ENCODE data around the gene RPS18. TPM values are rescaled to one million over a fixed set of nuclear protein-coding genes. Genes with fewer than 3 reads are reported as not detected.
"Not testable (repeated sequence)": the region's sequence is repeated elsewhere in the genome, so short reads cannot be mapped to it uniquely, and the experiment has no call there.

RPS18 gene
- 3,043 and 3,480 TPM in 2 replicates for total RNA-seq (ENCODE audit: low replicate concordance)
- long read RNA-seq, transcript RPS18-236 (5 exons, 996 nt): minor isoform, 17 of 1,325 reads
- long read RNA-seq, transcript RPS18-230 (6 exons, 613 nt): major isoform, 1,285 of 1,325 reads
- long read RNA-seq, partial matches to known transcripts: 9 of 1,325 reads
- long read RNA-seq, other reads (novel, unspliced or antisense): 11 of 1,325 reads

DNA sequence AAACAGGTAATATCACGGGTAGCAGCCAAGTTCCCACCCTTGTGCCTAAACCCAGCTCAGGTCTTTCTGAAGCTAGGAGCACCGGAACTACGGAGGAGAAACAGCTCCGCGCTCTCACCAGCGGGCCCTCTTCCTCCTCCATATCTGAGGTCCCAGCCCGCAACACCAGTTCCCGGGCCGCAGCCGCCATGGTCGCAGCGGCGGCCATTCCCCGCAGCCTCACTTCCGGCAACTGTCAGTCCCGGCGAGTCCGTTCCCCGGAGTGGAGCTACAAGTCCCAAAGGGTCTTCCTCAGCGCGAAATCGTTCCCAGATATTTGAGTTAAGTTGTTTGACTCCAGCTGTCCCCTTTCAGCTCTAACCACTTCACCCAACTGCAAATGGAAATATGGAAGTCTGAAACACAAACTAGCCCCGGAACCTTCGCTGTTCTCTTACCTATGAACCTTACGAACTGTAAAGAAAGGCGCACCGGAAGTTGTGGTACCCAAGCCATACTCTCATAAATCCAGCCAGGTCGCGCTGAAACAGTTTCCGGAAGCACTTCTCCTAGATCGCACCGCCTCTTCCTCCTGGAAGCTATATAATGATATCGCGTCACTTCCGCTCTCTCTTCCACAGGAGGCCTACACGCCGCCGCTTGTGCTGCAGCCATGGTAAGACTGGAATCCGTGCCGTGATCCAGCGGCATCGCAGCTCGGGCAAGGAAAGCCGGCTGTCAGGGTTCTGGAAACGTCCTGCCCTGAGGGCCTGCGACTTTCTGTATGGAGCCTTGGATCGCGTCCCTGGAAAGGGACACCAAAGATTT, at the start of gene RPS18, which contains the start of gene VPS52:
Gene RPS18, plus strand, starts transcription at position 608 of the 807 bp plus-strand sequence. Its CDS starts 45 bp downstream, at position 653.
Gene VPS52, minus strand, starts transcription at position 409 of the 807 bp plus-strand sequence. Its CDS starts 201 bp downstream, at position 208.
- Mint-ChIP-seq H3K27ac (peak within 1 kb of the TSS; percentile 100), H3K4me3 (peak within 1 kb of the TSS; percentile 98), H3K27me3 (no peaks in the 10 kb centered on the region), H3K36me3 (peaks cover 39% of the 10 kb centered on the region), H3K4me1 (ENCODE audit: unreplicated experiment) (peaks cover 45% of the 10 kb centered on the region), H3K9me3 (no peaks in the 10 kb centered on the region)
- TF ChIP-seq, protein P1, sequence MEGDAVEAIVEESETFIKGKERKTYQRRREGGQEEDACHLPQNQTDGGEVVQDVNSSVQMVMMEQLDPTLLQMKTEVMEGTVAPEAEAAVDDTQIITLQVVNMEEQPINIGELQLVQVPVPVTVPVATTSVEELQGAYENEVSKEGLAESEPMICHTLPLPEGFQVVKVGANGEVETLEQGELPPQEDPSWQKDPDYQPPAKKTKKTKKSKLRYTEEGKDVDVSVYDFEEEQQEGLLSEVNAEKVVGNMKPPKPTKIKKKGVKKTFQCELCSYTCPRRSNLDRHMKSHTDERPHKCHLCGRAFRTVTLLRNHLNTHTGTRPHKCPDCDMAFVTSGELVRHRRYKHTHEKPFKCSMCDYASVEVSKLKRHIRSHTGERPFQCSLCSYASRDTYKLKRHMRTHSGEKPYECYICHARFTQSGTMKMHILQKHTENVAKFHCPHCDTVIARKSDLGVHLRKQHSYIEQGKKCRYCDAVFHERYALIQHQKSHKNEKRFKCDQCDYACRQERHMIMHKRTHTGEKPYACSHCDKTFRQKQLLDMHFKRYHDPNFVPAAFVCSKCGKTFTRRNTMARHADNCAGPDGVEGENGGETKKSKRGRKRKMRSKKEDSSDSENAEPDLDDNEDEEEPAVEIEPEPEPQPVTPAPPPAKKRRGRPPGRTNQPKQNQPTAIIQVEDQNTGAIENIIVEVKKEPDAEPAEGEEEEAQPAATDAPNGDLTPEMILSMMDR (conservative IDR thresholded peaks at IDR 0.05): no peak
- peak; percentile 87 for DNase-seq (ENCODE audit: extremely low spot score, unreplicated experiment)

DNA sequence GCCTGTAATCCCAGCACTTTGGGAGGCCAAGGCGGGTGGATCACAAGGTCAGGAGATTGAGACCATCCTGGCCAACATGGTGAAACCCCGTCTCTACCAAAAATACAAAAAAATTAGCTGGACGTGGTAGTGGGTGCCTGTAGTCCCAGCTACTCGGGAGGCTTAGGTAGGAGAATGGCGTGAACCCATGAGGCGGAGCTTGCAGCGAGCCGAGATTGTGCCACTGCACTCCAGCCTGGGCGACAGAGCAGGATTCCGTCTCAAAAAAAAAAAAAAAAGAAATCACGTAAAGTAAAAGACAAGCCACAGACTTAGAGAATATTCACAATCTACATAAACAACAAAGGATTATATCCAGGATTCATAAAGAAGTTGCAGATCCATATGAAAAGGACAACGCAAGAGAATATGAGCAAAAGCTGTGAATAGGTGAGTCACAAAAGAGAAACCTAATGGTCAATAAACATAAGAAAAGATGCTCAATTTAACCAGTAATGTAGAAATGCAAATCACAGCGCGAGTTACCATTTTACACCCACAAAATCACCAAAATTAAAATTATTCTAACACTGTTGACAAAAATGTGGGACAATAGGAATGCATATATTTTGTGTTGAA, 45.3 kb upstream of the RPS18 start:
- H3K4me1 Mint-ChIP-seq (ENCODE audit: unreplicated experiment); H3K4me3 Mint-ChIP-seq; H3K27ac Mint-ChIP-seq; H3K36me3 Mint-ChIP-seq; H3K9me3 Mint-ChIP-seq; DNase-seq (ENCODE audit: extremely low spot score, unreplicated experiment): not testable (repeated sequence)
- peaks cover 43% of the 10 kb centered on the region for H3K27me3 Mint-ChIP-seq

- no peaks in the 10 kb centered on the region for H3K36me3 Mint-ChIP-seq
- H3K4me3 Mint-ChIP-seq: peak overlapping the region; percentile 6
- H3K9me3 Mint-ChIP-seq: no peaks in the 10 kb centered on the region
- H3K4me1 Mint-ChIP-seq (ENCODE audit: unreplicated experiment): peaks cover 20% of the 10 kb centered on the region
- TF ChIP-seq, protein P1 (conservative IDR thresholded peaks at IDR 0.05): no peak
- no peak for DNase-seq (ENCODE audit: extremely low spot score, unreplicated experiment)
- peaks cover 30% of the 10 kb centered on the region for H3K27me3 Mint-ChIP-seq
- H3K27ac Mint-ChIP-seq: peak overlapping the region; percentile 22
Measured at GRCh38 chr6:33235221-33235634, 36.6 kb upstream of the RPS18 start.

DNA sequence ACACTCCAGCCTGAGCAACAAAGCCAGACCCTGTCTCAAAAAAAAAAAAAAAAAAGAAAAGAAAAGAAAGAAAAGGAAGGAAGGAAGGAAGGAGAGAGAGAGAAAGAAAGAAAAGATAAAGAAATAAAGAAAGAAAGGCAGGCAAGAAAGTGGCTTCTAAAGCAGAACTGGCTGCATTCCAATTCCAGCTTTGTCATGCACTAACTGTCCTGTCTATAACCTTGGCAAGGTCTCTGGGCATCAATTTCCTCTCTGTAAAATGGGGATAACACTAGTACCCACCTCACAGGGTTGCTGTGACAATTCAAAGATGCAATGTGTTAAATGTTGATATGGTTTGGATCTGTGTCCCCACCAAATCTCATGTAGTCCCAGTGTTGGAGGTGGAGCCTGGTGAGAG, 35.5 kb upstream of the RPS18 start:
- Mint-ChIP-seq H3K27me3 (peaks cover 30% of the 10 kb centered on the region), H3K27ac (no peak overlapping the region), H3K4me3 (no peak overlapping the region), H3K36me3 (no peaks in the 10 kb centered on the region), H3K4me1 (ENCODE audit: unreplicated experiment) (peaks cover 18% of the 10 kb centered on the region), H3K9me3 (no peaks in the 10 kb centered on the region)
- TF ChIP-seq, protein P1 (conservative IDR thresholded peaks at IDR 0.05): no peak
- no peak for DNase-seq (ENCODE audit: extremely low spot score, unreplicated experiment)

- Mint-ChIP-seq H3K27me3 (peaks cover 30% of the 10 kb centered on the region), H3K4me1 (ENCODE audit: unreplicated experiment) (peaks cover 15% of the 10 kb centered on the region), H3K4me3 (no peak overlapping the region), H3K27ac (no peak overlapping the region), H3K36me3 (no peaks in the 10 kb centered on the region), H3K9me3 (no peaks in the 10 kb centered on the region)
- TF ChIP-seq, protein P1 (conservative IDR thresholded peaks at IDR 0.05): no peak
- no peak for DNase-seq (ENCODE audit: extremely low spot score, unreplicated experiment)
Measured at GRCh38 chr6:33236852-33237251, 35.0 kb upstream of the RPS18 start.

Measured in type B pancreatic cell (in vitro differentiated cells).